Fibroblast of skin of right biceps (primary cell): ENCODE measurements around the gene MAGI1.
"Not testable (repeated sequence)": the region's sequence is repeated elsewhere in the genome, so short reads cannot be mapped to it uniquely, and the experiment has no call there.

Source experiments
- DNase-seq: peaks from one replicate; pipeline ENCODE4 v3.0.0-alpha.2; 2013

Gene MAGI1

GRCh38 chr3:65871305-65872141 is 167.2 kb downstream of the MAGI1 start:
- no peak for DNase-seq

- DNase-seq: no peak
Measured at GRCh38 chr3:65869798-65870197, 168.9 kb downstream of the MAGI1 start.

GRCh38 chr3:65867463-65868210 is 171.1 kb downstream of the MAGI1 start:
- no peak for DNase-seq

GRCh38 chr3:65864357-65864904 is 174.3 kb downstream of the MAGI1 start:
- DNase-seq: no peak

DNA sequence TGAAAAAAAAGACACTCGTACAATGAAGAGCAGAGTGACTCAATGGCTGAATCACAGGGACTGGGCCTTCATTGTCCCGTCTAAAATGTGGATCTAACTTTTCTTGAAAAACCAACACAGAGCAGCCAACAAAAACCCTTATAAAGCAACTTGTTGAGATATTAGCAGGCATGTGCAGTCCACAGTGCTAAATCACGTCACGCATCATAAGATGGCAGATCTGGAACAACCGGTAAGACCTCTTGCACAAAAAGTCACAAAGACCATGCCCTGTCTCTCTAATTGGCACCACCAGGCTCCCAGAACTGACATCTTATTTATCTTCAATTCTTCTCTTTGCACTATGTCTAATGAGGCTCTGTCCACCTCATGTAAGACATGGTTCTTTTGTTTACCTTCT is 177.0 kb downstream of the MAGI1 start:
- no peak for DNase-seq

DNA sequence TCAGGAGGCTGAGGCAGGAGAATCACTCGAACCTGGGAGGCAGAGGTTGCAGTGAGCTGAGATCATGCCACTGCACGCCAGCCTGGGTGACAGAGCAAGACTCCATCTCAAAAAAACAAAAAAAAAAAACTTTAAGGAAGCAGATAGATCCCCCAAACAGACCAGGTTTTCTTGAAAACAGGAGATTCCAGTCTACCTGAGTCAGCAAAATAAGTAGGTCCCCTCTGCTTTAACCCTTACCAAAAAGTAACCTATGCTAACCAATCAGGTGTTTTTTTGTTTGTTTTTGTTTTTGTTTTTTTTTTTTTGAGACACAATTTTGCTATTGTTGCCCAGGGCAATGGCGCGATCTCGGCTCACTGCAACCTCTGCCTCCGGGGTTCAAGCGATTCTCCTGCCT is 179.1 kb downstream of the MAGI1 start:
- not testable (repeated sequence) for DNase-seq

DNA sequence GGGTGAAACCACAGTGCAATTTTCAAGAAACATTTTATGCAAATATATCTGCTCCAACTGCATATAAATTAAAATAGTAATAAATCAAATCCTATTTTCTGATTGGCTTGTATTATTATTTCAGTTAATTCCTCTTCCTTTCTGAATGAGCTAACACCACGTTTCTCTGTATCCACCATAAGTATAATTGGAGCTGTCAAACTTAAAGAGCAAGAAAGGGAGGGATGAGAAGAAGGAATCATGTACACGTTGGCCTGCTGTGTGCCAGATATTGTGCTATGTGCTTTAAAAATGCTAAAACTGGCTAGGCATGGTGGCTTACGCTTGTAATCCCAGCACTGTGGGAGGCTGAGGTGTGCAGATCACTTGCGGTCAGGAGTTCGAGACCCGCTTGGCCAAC is 180.0 kb downstream of the MAGI1 start:
- DNase-seq: no peak

DNA sequence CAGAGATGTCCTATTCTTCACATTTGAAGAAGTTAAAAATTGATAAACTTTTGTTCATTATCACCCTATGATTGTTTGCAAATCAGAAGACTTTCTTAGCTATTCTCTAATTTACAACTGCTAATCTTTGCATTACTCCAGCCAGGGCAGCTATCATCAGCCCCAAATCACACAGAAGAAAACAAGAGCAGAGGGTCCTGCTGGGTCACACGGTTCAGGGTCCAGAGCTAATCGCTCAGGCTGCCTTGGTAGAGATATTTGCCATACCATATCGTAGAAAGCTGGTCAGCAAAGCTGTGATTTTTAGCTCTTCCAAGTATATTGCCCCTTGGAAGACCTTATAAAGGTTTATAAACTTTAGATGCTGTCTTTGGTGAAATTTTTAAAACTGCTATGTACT is 181.4 kb downstream of the MAGI1 start:
- no peak for DNase-seq

DNA sequence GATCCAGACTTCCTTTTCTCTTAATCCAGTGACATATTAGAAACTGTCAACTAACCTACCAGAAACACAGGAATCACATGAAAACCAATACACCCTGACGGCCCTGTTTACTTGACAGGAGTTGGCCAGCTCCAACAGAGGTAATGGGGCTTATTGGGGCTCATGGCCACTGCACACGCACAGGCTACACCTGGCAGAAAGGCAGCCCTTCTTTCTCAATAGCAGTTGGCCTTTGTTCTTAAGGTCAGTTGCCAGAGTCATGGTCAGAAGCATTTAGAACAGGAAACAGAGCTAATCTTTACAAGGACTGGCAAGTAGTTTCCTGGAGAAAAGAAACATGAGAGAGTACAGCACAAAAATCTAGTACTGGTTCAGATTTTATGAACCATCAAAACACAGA is 181.8 kb downstream of the MAGI1 start:
- no peak for DNase-seq

DNA sequence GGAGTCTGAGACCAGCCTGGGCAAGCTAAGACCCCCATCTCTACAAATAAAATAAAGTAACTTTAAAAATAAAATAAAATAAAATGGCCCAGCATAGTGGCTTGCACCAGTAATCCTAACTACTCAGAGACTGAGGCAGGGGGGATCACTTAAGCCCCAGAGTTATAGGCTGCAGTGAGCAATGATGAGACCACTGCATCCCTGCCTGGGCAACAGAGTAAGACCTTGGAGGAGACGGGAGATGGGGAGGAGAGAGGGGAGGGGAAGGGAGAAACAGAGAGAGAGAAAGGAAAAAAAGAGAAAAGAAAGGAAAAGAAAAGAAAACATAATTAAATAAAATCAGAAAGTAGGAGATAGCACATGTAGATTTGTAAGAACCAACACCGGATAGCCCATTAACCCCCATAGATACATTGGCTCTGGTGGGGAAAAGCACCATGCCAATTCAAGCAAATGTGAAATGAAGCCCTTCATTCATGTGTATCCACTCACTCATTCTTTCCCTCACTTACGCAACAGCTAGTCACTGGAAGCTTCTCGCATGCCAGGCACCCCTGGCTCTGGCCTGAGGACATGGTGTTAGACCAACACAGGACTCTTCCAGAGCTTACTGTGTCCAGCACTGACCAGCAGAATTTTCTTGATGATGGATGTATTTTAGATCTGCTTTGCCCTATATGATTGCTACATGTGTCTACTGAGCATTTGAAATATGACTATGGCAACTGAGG is 183.2 kb downstream of the MAGI1 start:
- peak; percentile 39 for DNase-seq

DNA sequence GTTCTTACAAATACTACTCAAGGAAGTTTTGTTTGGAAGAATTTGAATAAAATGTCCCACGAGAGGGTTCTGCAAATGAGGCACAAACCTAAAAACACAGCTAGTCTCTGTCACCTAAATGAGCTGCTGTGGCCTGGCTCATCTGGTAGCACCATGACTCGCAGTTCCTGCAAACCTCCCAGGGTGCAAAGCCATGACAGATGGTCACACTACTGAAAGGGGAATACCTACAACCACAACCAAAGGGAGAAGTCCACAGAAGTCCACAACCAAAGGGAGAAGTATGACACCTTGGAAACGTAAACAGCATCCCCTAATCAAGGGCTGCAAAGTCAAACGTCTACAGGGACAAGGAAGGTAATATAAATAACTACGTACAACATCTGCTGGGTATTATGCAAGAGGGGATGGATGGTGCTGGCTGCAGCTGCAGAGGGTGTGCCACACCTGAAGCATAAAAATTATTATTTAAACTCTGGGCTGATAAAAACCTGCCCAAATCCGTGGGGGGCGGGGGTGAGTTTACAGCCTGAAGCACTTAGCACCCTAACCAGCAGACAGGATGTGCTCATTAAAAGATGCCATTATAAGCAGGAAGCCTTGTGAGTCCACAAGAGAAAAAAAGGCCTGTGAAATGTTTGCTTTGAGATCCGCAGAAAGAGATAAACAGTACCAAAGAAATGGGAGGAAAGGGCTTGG is 184.0 kb downstream of the MAGI1 start:
- peak; percentile 40 for DNase-seq

GRCh38 chr3:65851827-65852226 is 186.9 kb downstream of the MAGI1 start:
- DNase-seq: peak; percentile 93

GRCh38 chr3:65850261-65850660 is 188.5 kb downstream of the MAGI1 start:
- DNase-seq: no peak

DNA sequence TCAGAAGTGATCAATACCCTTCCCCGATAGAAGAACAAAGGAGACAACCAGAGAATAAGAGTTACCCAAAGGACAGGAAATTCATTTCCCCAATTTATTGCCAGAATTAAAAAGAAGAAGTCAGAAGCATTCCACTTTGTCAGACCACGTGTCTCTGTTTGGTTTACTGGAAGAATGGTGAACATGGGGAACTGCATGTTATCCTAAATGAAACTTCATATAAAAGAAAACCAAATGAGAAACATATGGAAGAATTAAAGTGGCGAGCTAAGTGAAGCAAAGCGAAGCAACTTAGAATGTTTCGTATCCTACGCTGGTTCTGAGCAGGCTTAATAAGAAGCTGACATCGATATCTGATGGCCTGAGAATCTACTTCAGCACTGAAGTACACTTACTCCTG is 190.7 kb downstream of the MAGI1 start:
- DNase-seq: peak; percentile 51

DNA sequence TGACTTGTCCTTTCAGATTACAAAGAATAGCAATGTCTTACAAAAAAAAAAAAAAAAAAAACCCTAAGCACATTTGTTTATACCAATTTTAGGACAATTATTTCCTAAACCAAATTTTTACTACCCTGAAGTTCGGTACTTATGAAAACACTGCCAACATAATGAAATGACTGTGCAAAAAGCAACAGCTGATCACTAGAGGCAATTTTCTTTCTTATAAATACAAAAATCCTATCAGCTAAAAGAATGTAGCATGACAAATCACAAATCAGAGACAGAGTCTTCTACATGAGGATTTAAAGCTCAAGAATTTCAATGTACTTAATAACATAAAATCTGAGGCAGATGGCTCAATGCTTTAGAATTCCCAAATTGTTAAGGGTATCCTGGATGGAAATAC is 191.8 kb downstream of the MAGI1 start:
- DNase-seq: no peak

DNA sequence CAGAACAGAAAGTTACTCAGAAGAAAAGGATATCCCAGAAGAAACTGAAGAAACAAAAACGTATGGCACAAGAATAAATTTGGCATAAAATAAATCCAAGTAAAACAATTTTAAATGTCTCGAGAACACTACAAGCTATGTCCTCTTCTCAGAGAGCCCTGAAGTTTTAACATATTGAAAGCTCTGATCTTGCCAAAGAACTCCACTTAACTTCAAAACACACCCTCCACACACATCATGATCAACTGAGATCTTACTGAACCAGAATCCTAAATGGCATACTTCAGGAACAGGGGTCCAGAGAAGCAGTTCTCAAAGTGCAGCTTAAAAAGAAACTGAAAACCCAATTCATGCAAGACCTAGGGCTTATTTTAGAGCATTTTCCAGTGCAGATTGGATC is 194.3 kb downstream of the MAGI1 start:
- DNase-seq: no peak

DNA sequence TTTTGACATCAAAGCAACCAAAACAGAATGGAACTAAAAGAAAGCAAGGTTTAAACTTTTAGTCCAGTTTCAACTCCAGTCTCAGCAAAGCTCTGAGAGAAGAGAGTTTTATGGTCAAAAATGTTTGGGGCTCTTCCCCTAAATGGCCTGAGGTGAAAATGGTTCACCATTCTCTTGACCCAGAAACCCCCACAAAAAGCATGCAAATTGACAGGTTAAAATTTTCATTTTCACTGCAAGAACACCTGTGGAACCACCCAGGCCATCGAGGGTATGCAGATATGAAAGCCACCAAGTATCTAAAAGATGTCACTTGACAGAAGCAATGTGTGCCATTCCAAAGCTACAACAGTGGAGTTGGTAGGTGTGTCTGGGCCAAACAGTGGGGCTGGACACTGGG is 195.0 kb downstream of the MAGI1 start:
- DNase-seq: no peak

DNA sequence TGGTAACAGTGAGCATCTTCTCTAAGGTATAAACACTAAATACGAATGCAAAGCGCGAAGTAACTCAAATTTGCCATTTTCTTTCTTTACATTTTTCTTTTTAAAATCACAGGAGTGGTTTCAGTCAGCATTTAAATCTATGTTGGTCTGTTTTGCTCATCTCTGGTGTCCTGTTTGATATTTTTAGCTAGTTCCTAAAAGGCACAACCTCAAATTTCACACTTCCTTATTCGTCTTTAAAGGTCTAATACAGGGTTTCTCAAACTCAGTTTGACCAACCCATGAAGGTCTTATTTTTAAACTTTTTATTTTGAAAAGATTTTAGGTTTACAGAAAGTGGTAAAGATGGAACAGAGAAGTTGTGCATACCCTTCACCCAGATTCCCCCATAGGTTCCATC is 201.1 kb downstream of the MAGI1 start:
- DNase-seq: no peak

DNA sequence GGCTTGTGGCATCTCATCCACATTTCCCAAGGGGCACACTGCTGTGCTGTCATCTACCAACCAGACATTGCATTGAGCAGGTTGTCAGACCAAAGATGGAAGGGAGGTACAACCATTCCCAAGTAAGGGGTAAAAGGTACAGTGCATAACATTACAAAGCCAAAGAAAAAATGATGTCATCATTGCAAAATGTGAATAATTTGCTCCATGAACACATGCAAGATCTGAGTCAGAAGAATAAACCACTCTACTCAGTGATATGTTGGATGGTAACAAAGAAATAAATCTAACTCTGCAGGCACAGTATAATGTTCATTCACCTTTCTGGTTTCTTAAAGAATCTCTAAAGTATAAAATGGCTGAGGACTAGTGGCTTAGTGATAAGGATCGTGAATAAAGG is 202.7 kb downstream of the MAGI1 start:
- DNase-seq: peak; percentile 61

DNA sequence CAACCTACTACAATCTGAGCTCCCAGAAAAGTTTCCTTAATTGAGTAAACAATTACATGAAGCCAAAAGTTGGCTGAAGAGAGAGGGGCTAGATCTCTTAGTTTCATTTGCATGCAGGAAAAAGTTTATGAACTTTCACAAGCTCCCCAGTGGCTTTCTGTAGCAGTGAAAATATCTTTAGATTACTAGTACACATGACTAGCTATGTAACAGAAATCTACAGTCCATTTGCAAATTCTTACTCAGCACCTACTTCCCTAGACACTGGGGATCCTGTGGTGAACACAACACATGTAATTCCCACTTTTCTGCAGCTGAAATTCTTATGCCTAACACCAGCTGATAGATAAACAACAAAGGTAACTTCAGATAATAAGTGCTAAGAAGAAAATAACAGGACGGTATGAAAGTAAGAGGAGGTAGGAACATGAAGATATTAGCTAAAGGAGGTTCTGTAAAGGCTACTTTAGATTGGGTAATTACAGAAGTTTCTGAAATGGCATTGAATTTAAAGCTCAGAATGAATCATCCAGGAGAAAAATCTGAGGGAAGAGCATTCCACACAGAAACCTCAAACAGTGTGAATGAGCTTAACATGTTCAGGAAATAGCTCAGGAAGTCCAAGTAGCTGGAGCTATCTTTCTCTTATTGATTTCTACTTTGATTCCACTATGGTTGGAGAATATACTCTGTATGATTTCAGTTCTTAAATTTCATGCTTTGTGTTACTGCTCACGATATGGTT is 204.8 kb downstream of the MAGI1 start:
- DNase-seq: peak; percentile 86

DNA sequence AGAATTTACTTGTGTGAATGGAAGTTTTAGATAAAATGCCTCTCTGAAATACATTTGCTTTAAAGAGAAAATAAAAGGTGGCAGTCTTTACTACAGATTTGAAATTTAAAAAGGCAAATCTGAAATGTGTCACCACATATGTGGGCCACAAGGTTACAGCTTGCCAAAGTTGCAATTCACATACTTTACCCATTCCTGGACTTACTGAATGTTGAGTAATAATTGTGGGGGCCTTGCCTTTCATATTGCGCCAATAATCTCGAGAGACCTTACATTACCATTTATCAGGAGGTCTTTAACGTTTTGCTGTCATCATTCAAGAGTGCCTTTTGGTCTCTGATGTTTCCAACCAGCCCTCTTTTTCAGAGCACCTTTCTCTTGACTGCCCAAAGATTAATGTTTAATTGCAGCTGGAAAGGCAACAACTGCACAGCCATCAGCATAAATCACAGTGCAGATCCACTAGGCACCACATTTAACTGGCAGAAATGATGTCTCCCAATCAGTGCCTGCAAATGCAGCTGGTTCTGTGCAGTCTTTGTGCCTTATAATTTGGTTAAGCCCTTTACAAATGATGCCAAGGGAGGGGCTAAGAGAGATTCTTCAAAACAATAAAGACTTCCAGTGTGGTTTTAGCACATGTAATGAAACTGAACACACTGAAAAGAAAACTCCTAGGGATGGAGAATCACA is 206.8 kb downstream of the MAGI1 start:
- peak; percentile 94 for DNase-seq
